NT2/D1 (cell line): ENCODE measurements around the gene PDSS2.

Experiments
- DNase-seq: peaks from one replicate; pipeline ENCODE4 v3.0.0-alpha.2; 2011; ENCODE audit warnings: low read depth, low spot score
- H3K27me3 ChIP-seq: 2 replicates; pipeline ENCODE4 v1.6.0; 2011; ENCODE audit warnings: mild to moderate bottlenecking; ENCODE audit not compliant: insufficient read length, insufficient read depth
- H3K36me3 ChIP-seq: 2 replicates; pipeline ENCODE4 v1.6.1; 2011; ENCODE audit warnings: mild to moderate bottlenecking, low read length, mixed read lengths; ENCODE audit not compliant: insufficient read depth, insufficient read length
- H3K4me1 ChIP-seq: 2 replicates; pipeline ENCODE4 v1.5.1; 2011; ENCODE audit not compliant: insufficient read depth, insufficient read length
- H3K4me3 ChIP-seq: 2 replicates; pipeline ENCODE4 v1.5.1; 2011; ENCODE audit warnings: low read depth; ENCODE audit not compliant: insufficient read length
- H3K9ac ChIP-seq: 2 replicates; pipeline ENCODE4 v1.6.0; 2011; ENCODE audit warnings: low read depth; ENCODE audit not compliant: insufficient read length
- H3K9me3 ChIP-seq: 2 replicates; pipeline ENCODE4 v1.5.1; 2011; ENCODE audit warnings: mild to moderate bottlenecking, low read length; ENCODE audit not compliant: insufficient read depth
- SUZ12 ChIP-seq: IDR thresholded peaks from 2 replicates; pipeline ENCODE4 v1.6.1; 2011; ENCODE audit not compliant: insufficient read length, insufficient read depth; ENCODE audit errors: extremely low read depth
- YY1 ChIP-seq: IDR thresholded peaks from 2 replicates; pipeline ENCODE4 v1.6.1; 2011; ENCODE audit not compliant: insufficient read length, insufficient read depth
- ZNF274 ChIP-seq: IDR thresholded peaks from 2 replicates; pipeline ENCODE4 v1.6.1; 2011; ENCODE audit warnings: mild to moderate bottlenecking, low read depth, low read length

The PDSS2 gene

GRCh38 chr6:107340881-107341280, 118.5 kb downstream of the PDSS2 start:
- TF ChIP-seq ZNF274, result no peak
- no peak for TF ChIP-seq SUZ12
- TF ChIP-seq YY1, result no peak
- Histone ChIP-seq H3K4me1 (no peaks in the 10 kb centered on the region), H3K4me3 (no peak overlapping the region), H3K36me3 (no peaks in the 10 kb centered on the region), H3K9me3 (no peaks in the 10 kb centered on the region), H3K27me3 (no peaks in the 10 kb centered on the region), H3K9ac (no peak overlapping the region)
- DNase-seq, result no peak

- no peak for TF ChIP-seq ZNF274
- no peak for TF ChIP-seq SUZ12
- TF ChIP-seq YY1, result no peak
- Histone ChIP-seq H3K4me3 (no peak overlapping the region), H3K36me3 (no peaks in the 10 kb centered on the region), H3K4me1 (no peaks in the 10 kb centered on the region), H3K9ac (no peak overlapping the region), H3K27me3 (no peaks in the 10 kb centered on the region), H3K9me3 (no peaks in the 10 kb centered on the region)
- no peak for DNase-seq
Observed at GRCh38 chr6:107337191-107337741, 122.1 kb downstream of the PDSS2 start.

GRCh38 chr6:107334026-107334425, 125.3 kb downstream of the PDSS2 start:
- H3K36me3 ChIP-seq, result no peaks in the 10 kb centered on the region
- TF ChIP-seq YY1, result no peak
- no peak for TF ChIP-seq ZNF274
- TF ChIP-seq SUZ12, result no peak
- no peak overlapping the region for H3K4me3 ChIP-seq
- no peaks in the 10 kb centered on the region for H3K4me1 ChIP-seq
- H3K9me3 ChIP-seq, result no peaks in the 10 kb centered on the region
- no peak overlapping the region for H3K9ac ChIP-seq
- no peak for DNase-seq
- no peaks in the 10 kb centered on the region for H3K27me3 ChIP-seq

- no peaks in the 10 kb centered on the region for H3K27me3 ChIP-seq
- DNase-seq, result no peak
- H3K36me3 ChIP-seq, result no peaks in the 10 kb centered on the region
- no peak for TF ChIP-seq YY1
- TF ChIP-seq ZNF274, result no peak
- TF ChIP-seq SUZ12, result no peak
- no peak overlapping the region for H3K9ac ChIP-seq
- H3K4me1 ChIP-seq, result no peaks in the 10 kb centered on the region
- H3K9me3 ChIP-seq, result no peaks in the 10 kb centered on the region
- H3K4me3 ChIP-seq, result no peak overlapping the region
Observed at GRCh38 chr6:107333491-107333890, 125.9 kb downstream of the PDSS2 start.

- Histone ChIP-seq H3K4me3 (no peak overlapping the region), H3K36me3 (no peaks in the 10 kb centered on the region), H3K4me1 (no peaks in the 10 kb centered on the region), H3K27me3 (no peaks in the 10 kb centered on the region), H3K9ac (no peak overlapping the region), H3K9me3 (no peaks in the 10 kb centered on the region)
- no peak for TF ChIP-seq ZNF274
- no peak for TF ChIP-seq SUZ12
- TF ChIP-seq YY1, result no peak
- no peak for DNase-seq
Observed at GRCh38 chr6:107331409-107332386, 127.7 kb downstream of the PDSS2 start.

GRCh38 chr6:107330168-107330567, 129.2 kb downstream of the PDSS2 start:
- Histone ChIP-seq H3K9me3 (no peaks in the 10 kb centered on the region), H3K9ac (no peak overlapping the region), H3K4me1 (no peaks in the 10 kb centered on the region), H3K36me3 (no peaks in the 10 kb centered on the region), H3K4me3 (no peak overlapping the region), H3K27me3 (no peaks in the 10 kb centered on the region)
- no peak for DNase-seq
- TF ChIP-seq YY1, result no peak
- TF ChIP-seq SUZ12, result no peak
- TF ChIP-seq ZNF274, result no peak
